Measurements from ENCODE around the gene SERGEF.

DNA sequence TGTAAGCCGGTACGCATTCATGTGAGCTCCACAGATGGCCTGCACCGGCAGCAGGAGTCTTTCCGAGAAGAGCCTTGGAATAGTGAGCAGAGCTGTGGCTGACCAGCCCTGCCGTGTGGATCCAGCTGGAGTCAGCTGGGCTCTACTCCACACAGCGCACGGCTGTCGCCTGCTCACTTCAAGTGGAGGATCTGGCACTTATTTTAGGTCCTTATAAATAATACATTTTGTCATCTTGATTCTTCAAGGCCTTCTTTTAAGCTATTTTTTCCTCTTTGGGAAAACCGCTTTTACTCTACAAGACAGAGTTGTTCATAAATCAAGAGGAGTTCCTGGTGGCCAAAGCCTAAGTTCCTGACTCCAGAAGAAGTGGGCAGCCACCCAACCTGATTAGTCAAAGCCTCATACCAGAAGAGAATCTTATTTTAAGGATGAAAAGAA lies 184.5 kb downstream of the SERGEF start:
- TF ChIP-seq, protein P1, sequence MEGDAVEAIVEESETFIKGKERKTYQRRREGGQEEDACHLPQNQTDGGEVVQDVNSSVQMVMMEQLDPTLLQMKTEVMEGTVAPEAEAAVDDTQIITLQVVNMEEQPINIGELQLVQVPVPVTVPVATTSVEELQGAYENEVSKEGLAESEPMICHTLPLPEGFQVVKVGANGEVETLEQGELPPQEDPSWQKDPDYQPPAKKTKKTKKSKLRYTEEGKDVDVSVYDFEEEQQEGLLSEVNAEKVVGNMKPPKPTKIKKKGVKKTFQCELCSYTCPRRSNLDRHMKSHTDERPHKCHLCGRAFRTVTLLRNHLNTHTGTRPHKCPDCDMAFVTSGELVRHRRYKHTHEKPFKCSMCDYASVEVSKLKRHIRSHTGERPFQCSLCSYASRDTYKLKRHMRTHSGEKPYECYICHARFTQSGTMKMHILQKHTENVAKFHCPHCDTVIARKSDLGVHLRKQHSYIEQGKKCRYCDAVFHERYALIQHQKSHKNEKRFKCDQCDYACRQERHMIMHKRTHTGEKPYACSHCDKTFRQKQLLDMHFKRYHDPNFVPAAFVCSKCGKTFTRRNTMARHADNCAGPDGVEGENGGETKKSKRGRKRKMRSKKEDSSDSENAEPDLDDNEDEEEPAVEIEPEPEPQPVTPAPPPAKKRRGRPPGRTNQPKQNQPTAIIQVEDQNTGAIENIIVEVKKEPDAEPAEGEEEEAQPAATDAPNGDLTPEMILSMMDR (conservative IDR thresholded peaks at IDR 0.05), result no peak
- TF ChIP-seq ZFX (IDR thresholded peaks at IDR 0.05), result no peak
